GM18870 (cell line): ENCODE results near the gene HYKK.
"Not testable (repeated sequence)": the region's sequence is repeated elsewhere in the genome, so short reads cannot be mapped to it uniquely, and the experiment has no call there.

Experiments
- ATAC-seq: cut with Tn5 transposase; IDR thresholded peaks from one replicate; pipeline ENCODE4 v1.9.1; 2021; ENCODE audit warnings: moderate library complexity; ENCODE audit not compliant: unreplicated experiment

Gene HYKK, protein sequence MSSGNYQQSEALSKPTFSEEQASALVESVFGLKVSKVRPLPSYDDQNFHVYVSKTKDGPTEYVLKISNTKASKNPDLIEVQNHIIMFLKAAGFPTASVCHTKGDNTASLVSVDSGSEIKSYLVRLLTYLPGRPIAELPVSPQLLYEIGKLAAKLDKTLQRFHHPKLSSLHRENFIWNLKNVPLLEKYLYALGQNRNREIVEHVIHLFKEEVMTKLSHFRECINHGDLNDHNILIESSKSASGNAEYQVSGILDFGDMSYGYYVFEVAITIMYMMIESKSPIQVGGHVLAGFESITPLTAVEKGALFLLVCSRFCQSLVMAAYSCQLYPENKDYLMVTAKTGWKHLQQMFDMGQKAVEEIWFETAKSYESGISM

DNA sequence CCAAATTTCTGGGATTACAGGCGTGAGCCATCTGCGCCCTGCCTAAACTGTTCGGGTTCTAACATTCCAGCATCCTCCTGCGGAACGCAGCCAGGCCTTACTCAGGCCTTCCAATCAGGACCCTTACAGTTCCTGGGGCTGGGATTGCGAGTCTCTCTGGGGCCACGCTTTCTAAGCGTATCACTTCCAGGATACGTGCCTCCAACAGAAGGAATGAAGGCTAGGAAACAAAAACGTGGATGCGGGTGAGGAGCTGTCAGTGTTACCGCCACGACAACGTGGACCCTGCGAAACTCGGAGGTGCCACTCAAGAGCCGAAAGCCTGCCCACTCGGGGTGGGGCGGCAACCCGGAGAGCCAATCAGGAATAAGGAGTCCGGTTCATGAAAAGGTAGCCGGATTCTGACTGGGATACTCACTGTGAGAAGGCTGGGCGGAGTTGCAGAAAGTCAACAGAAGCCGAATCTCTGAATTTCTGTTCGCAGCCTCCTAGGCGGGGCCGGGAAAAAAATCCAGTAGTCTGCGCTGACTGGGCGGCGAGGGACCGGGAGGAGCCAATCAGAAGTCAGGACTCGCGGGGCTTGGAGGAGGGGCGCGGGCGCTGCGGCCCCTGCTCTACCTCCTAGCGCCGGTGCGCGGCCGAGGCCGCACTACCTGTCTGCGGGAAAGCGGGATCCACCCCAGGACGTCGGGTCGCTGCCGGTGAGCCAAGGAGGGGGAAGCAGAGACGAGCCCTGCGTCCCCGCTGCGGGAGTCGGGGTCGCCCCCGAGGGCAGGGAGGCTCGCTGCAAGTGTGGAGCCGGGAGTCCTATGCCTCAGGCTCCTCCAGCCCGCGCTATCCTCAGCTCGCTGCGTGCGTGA is at the start of gene HYKK:
Gene HYKK, plus strand, starts transcription at position 607 of the 860 bp plus-strand sequence. CDS start 5,512 bp downstream, outside the sequence.
- ATAC-seq, result peak; percentile 86

DNA sequence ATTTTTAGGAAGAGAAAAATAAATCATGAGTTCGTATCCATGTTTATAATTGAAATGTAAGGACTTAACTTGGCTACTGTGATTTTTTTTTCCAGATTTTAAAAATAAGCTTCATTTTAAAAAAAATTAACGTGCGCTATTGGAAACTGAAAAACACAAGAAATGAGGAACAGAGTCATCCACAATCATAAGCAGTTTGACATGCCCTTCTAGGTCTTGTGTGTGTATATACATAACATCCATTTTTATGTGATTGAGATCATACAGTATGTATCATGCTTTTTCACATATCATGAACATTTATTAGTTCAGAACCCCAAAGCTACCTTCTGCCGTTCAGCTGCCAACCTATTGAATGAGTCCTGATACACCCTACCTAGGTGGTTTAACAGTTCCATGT is 46.6 kb upstream of the HYKK start:
- ATAC-seq, result no peak

DNA sequence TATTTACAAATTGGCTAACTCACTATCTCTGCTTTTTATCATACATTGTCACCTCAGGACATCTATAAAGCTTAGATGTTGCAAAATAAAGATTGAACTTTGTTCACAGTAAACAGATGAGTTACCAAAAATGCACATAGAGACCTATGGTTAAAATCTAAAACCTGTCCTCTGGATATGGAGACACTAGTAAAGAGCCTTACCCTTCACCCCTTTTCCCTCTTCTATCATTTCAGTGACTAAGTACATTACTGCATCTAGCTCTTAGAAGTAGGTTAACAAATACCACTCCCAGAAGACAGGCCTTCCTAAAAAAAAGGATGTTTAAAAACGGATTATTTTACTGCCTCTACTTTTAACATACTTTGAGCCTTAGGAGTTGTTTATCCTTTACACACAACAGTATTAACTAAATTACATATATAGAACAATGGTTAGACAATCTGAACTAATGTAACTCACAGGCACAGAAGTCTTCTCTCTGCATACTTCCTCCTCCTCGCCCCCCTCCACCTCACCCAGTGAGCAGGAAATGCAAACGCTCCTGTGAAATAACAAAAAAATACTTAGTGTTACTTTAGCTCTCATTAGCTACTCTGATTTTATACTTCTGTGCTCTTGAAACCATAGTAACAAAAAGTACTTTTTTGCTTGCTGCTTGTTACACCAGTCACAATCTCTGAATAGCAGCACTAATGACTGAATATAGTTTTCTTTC is 46.0 kb upstream of the HYKK start:
- ATAC-seq, result no peak

DNA sequence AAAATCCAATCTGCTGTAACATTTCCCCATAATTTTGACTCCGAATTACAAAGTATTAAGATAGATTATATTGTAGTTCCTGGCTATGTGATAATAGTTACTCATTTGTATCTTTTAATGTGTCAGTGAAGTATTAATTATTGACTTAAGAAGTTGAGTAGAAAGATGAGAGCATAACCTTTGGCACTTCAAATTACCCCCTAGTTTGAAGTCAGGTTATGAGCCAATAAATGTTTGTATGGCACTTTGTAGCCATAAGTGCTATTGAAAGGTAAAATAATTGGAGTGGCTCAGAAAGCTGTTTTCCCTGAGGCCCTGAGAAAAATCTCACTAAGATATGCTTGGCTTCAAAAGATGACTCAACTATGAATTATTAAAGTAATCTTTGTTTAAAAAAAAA is 38.3 kb upstream of the HYKK start:
- no peak for ATAC-seq

DNA sequence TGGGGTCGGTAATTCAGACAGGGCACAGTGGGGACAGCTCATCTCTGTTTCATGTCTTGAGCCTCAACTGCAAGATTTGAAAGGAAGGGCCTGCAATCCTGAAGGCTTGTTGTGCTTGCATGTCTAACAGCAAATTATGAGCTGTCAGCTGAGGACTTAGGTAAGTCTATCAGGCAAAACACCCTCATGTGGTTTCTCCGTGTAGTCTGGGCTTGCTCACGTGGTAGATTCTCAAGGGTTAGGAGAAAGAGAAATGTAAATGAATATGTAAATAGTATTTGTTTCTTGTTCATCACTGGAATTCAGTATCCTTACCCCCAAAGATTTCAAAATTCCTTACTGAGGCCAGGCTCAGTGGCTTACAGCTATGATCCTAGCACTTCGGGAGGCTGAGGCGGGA is 30.1 kb upstream of the HYKK start:
- ATAC-seq, result no peak

DNA sequence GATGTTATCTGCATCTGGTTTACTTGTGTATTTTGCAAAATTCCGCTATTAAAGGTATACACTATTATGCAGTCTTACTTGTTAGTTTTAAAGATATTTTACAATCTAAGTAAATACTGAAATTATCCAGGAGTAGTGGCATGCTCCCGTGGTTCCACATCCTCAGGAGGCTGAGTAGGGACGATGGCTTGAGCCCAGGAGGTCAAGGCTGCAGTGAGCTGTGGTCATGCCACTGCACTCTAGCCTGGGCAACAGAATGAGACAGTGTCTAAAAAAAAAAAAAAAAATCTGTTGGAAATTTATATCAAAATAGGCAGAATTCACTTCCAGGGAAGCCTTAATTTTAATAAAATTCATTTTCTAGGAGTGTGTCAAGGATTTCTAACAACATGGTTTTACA is 27.7 kb upstream of the HYKK start:
- no peak for ATAC-seq

DNA sequence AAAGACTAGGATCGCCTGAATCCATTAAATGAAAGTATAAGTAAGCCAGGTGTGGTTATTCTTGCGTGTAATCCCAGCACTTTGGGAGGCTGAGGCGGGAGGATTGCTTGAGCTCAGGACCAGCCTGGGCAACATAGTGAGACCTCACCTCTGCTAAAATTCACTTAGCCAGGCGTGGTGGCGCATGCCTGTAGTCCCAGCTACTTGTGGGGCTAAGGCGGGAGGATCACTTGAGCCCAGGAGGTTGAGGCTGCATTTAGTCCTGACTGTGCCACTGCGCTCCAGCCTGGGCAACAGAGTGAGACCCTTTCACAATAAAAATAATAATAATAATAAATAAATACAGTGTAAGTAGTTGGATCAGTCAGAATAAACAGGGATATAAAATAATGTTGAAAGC is 25.5 kb upstream of the HYKK start:
- ATAC-seq, result no peak

DNA sequence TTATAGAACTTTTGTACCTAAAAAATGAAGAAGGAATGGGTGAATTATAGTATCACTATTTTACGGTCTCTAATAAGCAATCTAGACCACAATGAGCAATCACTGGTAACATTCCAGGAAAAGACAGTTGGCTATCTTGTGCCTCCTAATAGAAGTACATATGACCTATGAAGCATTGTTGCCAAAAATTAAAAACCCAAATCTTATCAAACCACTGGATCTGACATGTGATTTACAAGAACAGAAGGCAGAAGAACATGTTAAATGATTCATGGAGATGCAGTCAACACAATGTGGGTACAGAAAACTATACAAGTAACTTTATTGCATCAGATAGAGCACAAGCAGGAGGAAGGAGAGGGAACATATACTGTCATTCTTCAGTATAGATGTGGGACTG is 14.5 kb upstream of the HYKK start:
- ATAC-seq, result no peak

DNA sequence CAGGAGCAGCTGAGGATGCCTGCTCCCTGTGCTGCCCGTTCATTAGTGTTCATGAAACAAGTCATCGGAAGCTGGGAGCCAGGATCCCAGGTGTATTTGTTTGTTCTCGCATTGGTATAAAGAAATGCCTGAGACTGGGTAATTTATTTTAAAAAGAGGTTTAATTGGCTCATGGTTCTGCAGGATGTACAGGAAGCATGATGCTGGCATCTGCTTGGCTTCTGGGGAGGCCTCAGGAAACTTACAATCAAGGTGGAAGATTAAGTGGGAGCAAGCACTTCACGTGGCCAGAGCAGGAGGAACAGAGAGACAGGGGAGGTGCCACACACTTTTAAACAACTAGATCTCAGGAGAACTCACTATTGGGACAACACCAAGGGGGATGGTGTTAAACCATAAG is 5.5 kb upstream of the HYKK start:
- no peak for ATAC-seq

DNA sequence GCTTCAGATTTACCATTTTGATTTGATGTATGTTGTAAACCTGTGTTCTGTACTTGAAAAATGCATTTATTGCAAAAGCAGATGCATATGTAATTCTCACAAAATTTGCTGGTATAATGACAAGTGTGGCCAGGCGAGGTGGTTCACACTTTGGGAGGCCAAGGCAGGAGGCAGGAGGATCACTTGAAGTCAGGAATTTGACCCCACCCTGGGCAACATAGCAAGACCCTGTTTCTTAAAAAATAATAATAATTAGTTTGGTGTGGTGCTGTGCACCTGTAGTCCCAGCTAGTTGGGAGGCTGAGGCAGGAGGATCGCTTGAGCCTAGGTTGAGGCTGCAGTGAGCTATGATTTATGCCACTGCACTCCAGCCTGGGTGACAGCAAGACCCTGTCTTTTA is 4.7 kb upstream of the HYKK start:
- no peak for ATAC-seq

DNA sequence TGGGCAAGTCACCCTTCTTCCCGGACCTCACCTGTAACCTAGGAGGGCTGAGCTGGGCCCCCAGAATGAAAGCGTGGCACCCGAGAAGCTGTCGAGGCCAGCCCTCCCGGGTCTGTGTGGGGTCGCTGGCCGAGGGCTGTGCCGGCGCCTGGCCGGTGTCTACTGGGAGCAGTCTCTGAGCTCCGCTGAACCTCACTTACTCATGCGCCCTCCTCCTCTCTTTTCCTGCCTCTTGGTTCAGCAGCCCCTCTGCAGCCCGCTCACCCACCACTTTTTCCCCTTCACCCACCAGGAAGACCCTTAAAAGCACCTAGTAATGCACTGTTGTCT is 419 bp downstream of the HYKK start:
- peak; percentile 5 for ATAC-seq

DNA sequence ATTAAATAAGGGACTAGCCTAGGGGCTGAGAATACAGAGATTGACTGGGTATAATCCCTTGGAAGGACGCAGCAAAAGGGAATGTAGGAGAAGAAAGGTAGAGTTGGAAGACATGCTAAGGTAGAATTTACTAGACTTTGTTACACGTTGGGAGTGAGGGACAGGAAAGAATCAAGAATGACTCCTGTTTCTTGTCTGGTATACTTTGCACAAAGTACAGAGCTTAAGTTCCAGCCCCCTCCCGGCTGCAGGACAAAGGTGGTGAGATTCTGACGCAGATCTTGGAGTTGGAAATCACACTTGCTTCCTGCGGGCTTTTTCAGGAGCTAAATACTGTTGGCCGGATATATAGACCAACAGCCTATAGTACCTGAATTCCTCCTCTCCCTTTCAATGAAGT is 895 bp downstream of the HYKK start:
- ATAC-seq, result no peak

DNA sequence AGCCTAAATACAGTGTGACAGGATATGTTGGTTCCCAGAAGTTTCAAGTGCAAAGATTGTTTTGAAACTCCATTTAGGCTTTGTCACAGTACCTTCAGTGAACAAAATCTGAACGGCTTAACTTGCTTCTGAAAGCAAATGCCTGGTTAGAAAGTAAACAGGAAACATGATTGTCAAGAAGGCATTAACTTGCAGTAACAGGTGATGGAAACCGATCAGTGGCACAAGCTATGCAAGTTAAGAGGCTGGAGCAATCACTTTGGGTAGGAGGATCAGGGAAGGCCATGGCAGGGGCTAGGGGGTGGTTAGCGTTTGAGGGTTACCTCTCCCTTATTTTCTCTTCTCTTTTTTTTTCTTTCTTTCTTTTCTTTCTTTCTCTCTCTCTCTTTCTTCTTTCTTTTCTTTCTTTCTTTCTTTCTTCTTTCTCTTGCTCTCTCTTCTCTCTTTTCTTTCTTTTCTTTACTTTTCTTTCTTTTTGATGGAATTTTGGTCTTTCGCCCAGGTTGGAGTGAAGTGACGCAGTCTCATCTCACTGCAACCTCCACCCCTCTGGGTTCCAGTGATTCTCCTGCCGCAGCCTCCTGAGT is 2.4 kb downstream of the HYKK start:
- ATAC-seq, result no peak

DNA sequence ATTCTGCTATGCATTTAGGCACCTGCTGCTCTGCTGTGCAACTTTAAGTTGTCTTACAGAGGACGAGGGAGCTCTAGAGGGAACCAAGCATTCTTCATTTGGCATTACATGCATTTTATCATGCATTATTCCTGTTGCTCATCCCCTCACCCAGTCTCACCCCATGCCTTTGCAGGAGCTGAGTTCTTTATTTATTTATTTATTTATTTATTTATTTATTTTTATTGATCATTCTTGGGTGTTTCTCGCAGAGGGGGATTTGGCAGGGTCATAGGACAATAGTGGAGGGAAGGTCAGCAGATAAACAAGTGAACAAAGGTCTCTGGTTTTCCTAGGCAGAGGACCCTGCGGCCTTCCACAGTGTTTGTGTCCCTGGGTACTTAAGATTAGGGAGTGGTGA is 12.7 kb downstream of the HYKK start:
- not testable (repeated sequence) for ATAC-seq

DNA sequence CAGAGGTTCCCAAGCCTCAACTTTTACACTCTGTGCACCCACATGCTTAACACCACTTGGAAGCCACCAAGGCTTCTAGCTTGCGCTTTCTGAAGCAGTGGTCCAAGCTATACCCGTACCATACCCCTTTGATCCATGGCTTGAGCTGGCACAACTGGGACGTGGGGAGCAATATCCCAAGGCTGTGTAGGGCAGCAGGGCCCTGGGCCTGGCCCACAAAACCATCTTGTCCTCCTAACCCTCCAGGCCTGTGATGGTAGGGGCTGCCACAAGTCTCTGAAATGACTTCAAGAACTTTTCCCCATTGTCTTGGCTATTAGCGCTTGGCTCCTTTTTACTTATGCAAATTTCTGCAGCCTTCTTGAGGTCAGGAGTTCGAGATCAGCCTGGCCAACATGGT is 16.9 kb downstream of the HYKK start:
- no peak for ATAC-seq

DNA sequence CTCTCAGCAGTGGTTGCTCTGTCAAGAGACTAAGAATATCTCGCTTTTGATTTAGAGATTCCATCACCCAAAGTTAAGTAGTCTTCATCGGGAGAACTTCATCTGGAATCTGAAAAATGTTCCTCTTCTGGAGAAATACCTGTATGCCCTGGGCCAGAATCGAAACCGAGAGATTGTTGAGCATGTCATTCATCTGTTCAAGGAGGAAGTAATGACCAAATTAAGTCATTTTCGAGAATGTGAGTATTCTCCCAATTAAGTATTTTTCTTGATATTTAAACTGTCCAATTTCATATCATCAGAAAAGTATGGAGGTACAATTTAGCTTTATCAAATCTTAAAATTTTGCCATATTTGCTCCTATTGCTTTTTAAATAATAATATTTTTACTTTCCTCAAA is 19.9 kb downstream of the HYKK start:
- ATAC-seq, result no peak

DNA sequence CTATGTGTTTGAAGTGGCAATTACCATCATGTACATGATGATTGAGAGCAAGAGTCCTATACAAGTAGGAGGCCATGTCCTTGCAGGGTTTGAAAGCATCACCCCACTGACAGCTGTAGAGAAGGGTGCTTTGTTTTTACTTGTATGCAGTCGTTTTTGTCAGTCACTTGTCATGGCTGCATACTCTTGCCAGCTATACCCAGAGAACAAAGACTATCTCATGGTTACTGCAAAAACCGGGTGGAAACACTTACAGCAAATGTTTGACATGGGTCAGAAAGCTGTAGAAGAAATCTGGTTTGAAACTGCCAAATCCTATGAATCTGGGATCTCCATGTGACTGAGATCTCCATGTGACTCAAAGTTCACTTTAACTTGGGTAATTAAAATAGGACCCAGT is 26.0 kb downstream of the HYKK start:
- ATAC-seq, result no peak

DNA sequence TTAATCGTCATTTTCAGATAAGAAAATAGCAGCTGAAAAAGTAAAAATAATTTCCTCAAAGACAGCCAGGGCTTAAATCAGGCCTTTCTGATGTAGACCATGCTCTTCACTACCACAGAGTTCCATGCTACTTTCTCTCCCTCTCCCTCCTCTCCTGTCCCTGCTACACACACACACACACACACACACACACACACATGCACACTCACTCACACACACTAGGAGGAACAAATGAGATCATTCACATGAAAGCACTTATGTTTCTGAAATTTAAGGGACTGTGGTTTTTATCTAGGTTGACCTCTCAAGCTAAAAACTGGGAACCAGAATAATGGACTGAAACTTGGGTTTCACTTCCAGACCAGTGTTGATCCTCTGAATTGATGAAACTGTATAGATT is 28.8 kb downstream of the HYKK start:
- no peak for ATAC-seq

DNA sequence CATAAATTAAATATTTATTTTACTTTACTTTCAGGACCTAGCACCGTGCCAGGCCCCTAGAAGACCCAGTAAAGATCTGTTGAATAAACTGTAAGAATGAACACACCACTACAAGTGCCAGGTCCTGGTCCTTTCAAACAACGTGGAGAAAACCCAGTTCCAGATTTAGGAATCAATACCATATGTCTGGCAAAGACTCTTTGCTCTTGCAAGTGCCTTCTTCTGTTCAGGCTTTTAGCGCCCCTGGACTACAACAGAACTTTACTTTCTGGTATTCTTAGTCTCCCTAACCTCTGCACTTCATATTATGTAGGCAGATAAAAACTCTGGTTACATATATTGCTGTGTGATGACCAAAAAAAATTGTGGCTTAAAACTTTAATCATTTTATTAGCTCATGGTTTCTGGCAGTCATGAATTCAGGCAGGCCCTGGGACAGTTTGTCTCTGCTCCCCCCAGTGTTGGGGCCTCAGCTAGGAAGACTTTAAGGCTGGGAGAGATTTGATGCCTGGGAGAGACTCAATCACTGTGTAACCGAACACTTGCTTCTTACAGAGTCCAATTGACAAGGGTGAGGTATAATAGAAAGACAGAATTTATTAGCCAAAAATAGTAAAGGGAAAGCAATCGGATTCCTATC is 30.0 kb downstream of the HYKK start:
- ATAC-seq, result no peak

DNA sequence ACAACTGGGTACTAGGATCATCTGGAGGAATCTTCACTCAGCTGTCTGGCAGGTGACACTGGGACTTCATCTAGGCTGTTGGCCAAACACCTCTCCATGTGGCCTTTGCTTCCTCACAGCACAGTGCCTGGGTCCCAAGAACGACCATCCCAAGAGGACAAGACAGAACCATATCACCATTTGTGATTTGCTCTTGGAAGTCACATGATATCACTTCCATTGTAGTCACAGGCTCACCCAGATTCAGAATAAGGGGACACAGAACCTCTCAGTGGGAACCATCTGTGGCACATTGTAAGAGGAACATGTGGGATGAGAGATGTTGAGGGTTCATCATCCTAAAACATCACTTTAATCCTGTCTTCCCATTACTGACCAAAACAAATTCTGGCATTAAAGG is 31.0 kb downstream of the HYKK start:
- no peak for ATAC-seq
